ENCODE measurements around the gene HRH3.

The HRH3 gene

GRCh38 chr20:62202083-62202395 is 18.0 kb downstream of the HRH3 start:
- Mint-ChIP-seq H3K27ac (no peak overlapping the region), H3K27me3 (no peaks in the 10 kb centered on the region), H3K36me3 (ENCODE audit: insufficient read depth) (peaks cover 36% of the 10 kb centered on the region), H3K4me1 (ENCODE audit: low read depth in 2 of 2) (peaks cover 0 to 2% of the 10 kb centered on the region in 2 donors), H3K9me3 (no peaks in the 10 kb centered on the region), H3K4me3 (no peak overlapping the region)
- DNase-seq (no peak), ATAC-seq (replicated peaks) (no peak)

GRCh38 chr20:62201173-62202082 is 18.6 kb downstream of the HRH3 start:
- no peak overlapping the region for H3K4me3 Mint-ChIP-seq
- peaks cover 0 to 2% of the 10 kb centered on the region in 2 donors for H3K4me1 Mint-ChIP-seq (ENCODE audit: low read depth in 2 of 2)
- ATAC-seq (replicated peaks) (no peak), DNase-seq (no peak)
- no peak overlapping the region for H3K27ac Mint-ChIP-seq
- no peaks in the 10 kb centered on the region for H3K9me3 Mint-ChIP-seq
- no peaks in the 10 kb centered on the region for H3K27me3 Mint-ChIP-seq
- H3K36me3 Mint-ChIP-seq (ENCODE audit: insufficient read depth), result peaks cover 42% of the 10 kb centered on the region

GRCh38 chr20:62200491-62201172 is 19.4 kb downstream of the HRH3 start:
- Mint-ChIP-seq H3K27me3 (no peaks in the 10 kb centered on the region), H3K36me3 (ENCODE audit: insufficient read depth) (peaks cover 50% of the 10 kb centered on the region), H3K4me3 (no peak overlapping the region), H3K4me1 (ENCODE audit: low read depth in 2 of 2) (peaks cover under 1 to 2% of the 10 kb centered on the region in 2 donors), H3K27ac (no peak overlapping the region), H3K9me3 (no peaks in the 10 kb centered on the region)
- ATAC-seq (replicated peaks) (no peak), DNase-seq (no peak)

GRCh38 chr20:62198931-62199330 is 21.1 kb downstream of the HRH3 start:
- Mint-ChIP-seq H3K9me3 (no peaks in the 10 kb centered on the region), H3K36me3 (ENCODE audit: insufficient read depth) (peaks cover 57% of the 10 kb centered on the region), H3K4me3 (no peak overlapping the region), H3K27ac (peak overlapping the region; percentile 22 to 55), H3K4me1 (ENCODE audit: low read depth in 2 of 2) (peaks cover 0 to 6% of the 10 kb centered on the region in 2 donors), H3K27me3 (no peaks in the 10 kb centered on the region)
- no peak for DNase-seq
- ATAC-seq (replicated peaks), result no peak

- ATAC-seq (replicated peaks), result no peak
- Mint-ChIP-seq H3K4me3 (no peak overlapping the region), H3K27ac (peak overlapping the region in 1 of 2 donors; percentile 22), H3K36me3 (ENCODE audit: insufficient read depth) (peaks cover 57% of the 10 kb centered on the region), H3K27me3 (no peaks in the 10 kb centered on the region), H3K9me3 (no peaks in the 10 kb centered on the region), H3K4me1 (ENCODE audit: low read depth in 2 of 2) (peaks cover 0 to 6% of the 10 kb centered on the region in 2 donors)
- DNase-seq, result no peak
Measured at GRCh38 chr20:62198496-62198895, 21.6 kb downstream of the HRH3 start.

GRCh38 chr20:62197801-62198200 is 22.3 kb downstream of the HRH3 start:
- Mint-ChIP-seq H3K4me1 (ENCODE audit: low read depth in 2 of 2) (peaks cover 0 to 6% of the 10 kb centered on the region in 2 donors), H3K27ac (no peak overlapping the region), H3K4me3 (no peak overlapping the region), H3K36me3 (ENCODE audit: insufficient read depth) (peaks cover 57% of the 10 kb centered on the region), H3K27me3 (no peaks in the 10 kb centered on the region), H3K9me3 (no peaks in the 10 kb centered on the region)
- DNase-seq (no peak), ATAC-seq (replicated peaks) (no peak)

- H3K4me3 Mint-ChIP-seq, result no peak overlapping the region
Measured at GRCh38 chr20:62197311-62197710, 22.8 kb downstream of the HRH3 start.

GRCh38 chr20:62196286-62196685 is 23.8 kb downstream of the HRH3 start:
- H3K27me3 Mint-ChIP-seq, result no peaks in the 10 kb centered on the region
- ATAC-seq (replicated peaks) (no peak), DNase-seq (no peak)
- H3K9me3 Mint-ChIP-seq, result no peaks in the 10 kb centered on the region
- H3K36me3 Mint-ChIP-seq (ENCODE audit: insufficient read depth), result peaks cover 54% of the 10 kb centered on the region
- H3K4me3 Mint-ChIP-seq, result no peak overlapping the region
- peaks cover 0 to 6% of the 10 kb centered on the region in 2 donors for H3K4me1 Mint-ChIP-seq (ENCODE audit: low read depth in 2 of 2)
- H3K27ac Mint-ChIP-seq, result no peak overlapping the region

More at GRCh38 chr20:62197311-62197710, 22.8 kb downstream of the HRH3 start:
- DNase-seq (no peak), ATAC-seq (replicated peaks) (no peak)
- H3K27me3 Mint-ChIP-seq, result no peaks in the 10 kb centered on the region
- peaks cover 0 to 6% of the 10 kb centered on the region in 2 donors for H3K4me1 Mint-ChIP-seq (ENCODE audit: low read depth in 2 of 2)
- H3K36me3 Mint-ChIP-seq (ENCODE audit: insufficient read depth), result peaks cover 54% of the 10 kb centered on the region
- H3K9me3 Mint-ChIP-seq, result no peaks in the 10 kb centered on the region
- no peak overlapping the region for H3K27ac Mint-ChIP-seq

GRCh38 chr20:62195736-62196135 is 24.3 kb downstream of the HRH3 start:
- ATAC-seq (replicated peaks), result no peak
- Mint-ChIP-seq H3K27ac (no peak overlapping the region), H3K9me3 (no peaks in the 10 kb centered on the region), H3K27me3 (no peaks in the 10 kb centered on the region), H3K36me3 (ENCODE audit: insufficient read depth) (peaks cover 55% of the 10 kb centered on the region), H3K4me1 (ENCODE audit: low read depth in 2 of 2) (peaks cover 1 to 6% of the 10 kb centered on the region in 2 donors), H3K4me3 (no peak overlapping the region)
- no peak for DNase-seq

GRCh38 chr20:62195075-62195405 is 25.0 kb downstream of the HRH3 start:
- Mint-ChIP-seq H3K27me3 (no peaks in the 10 kb centered on the region), H3K4me3 (no peak overlapping the region), H3K36me3 (ENCODE audit: insufficient read depth) (peaks cover 51% of the 10 kb centered on the region), H3K4me1 (ENCODE audit: low read depth in 2 of 2) (peaks cover 2 to 6% of the 10 kb centered on the region in 2 donors), H3K27ac (peak overlapping the region in 1 of 2 donors; percentile 38), H3K9me3 (no peaks in the 10 kb centered on the region)
- ATAC-seq (replicated peaks) (no peak), DNase-seq (no peak)

GRCh38 chr20:62193079-62194025 is 26.7 kb downstream of the HRH3 start:
- Mint-ChIP-seq H3K4me1 (ENCODE audit: low read depth in 2 of 2) (peaks cover 2 to 6% of the 10 kb centered on the region in 2 donors), H3K9me3 (no peaks in the 10 kb centered on the region), H3K27me3 (no peaks in the 10 kb centered on the region), H3K4me3 (no peak overlapping the region), H3K36me3 (ENCODE audit: insufficient read depth) (peaks cover 47% of the 10 kb centered on the region), H3K27ac (peak overlapping the region in 1 of 2 donors; percentile 51)
- DNase-seq (no peak), ATAC-seq (replicated peaks) (no peak)

GRCh38 chr20:62192635-62193034 is 27.4 kb downstream of the HRH3 start:
- ATAC-seq (replicated peaks) (no peak), DNase-seq (no peak)
- no peaks in the 10 kb centered on the region for H3K27me3 Mint-ChIP-seq
- peak overlapping the region in 1 of 2 donors; percentile 51 for H3K27ac Mint-ChIP-seq
- peaks cover 6 to 9% of the 10 kb centered on the region in 2 donors for H3K4me1 Mint-ChIP-seq (ENCODE audit: low read depth in 2 of 2)
- H3K36me3 Mint-ChIP-seq (ENCODE audit: insufficient read depth), result peaks cover 43% of the 10 kb centered on the region
- H3K4me3 Mint-ChIP-seq, result no peak overlapping the region
- no peaks in the 10 kb centered on the region for H3K9me3 Mint-ChIP-seq

All from effector memory CD8-positive, alpha-beta T cell (primary cell).